A549 (cell line): Measurements from ENCODE around the gene BRMS1.

ENCODE experiments used
- BHLHE40 ChIP-seq: IDR thresholded peaks from 2 replicates; pipeline ENCODE4 v1.6.1; 2012; ENCODE audit warnings: low read depth, low read length, inconsistent platforms
- CEBPB ChIP-seq, 2 experiments: fragments of >200 bp in 1 of 2; sonication (Bioruptor Twin) in 1 of 2; formaldehyde crosslinking in 1 of 2; IDR thresholded peaks; 2 replicates each; pipeline ENCODE4 v1.6.1; 2012 to 2016
- CTCF ChIP-seq: fragments of >200 bp; sonication (Bioruptor Twin); formaldehyde crosslinking; IDR thresholded peaks from 3 replicates; pipeline ENCODE4 v1.5.1; 2016
- HDAC2 ChIP-seq: fragments of 200-600 bp; sonication (generic); IDR thresholded peaks from 2 replicates; pipeline ENCODE4 v1.6.1; 2016
- KDM5A ChIP-seq: fragments of 200-600 bp; sonication (generic); IDR thresholded peaks from 2 replicates; pipeline ENCODE4 v1.6.1; 2016; ENCODE audit warnings: antibody characterized with exemption, mild to moderate bottlenecking
- MAX ChIP-seq: IDR thresholded peaks from 2 replicates; pipeline ENCODE4 v1.6.1; 2012
- RARB ChIP-seq: fragments of 250-450 bp; sonication (Bioruptor Pico); IDR thresholded peaks from 2 replicates; pipeline ENCODE4 v1.8.0; 2021; ENCODE audit warnings: mild to moderate bottlenecking, moderate library complexity
- SMC3 ChIP-seq: fragments of >200 bp; sonication (Bioruptor Twin); formaldehyde crosslinking; IDR thresholded peaks from 3 replicates; pipeline ENCODE4 v1.6.1; 2018; ENCODE audit warnings: inconsistent platforms
- USF2 ChIP-seq: fragments of 450-650 bp; IDR thresholded peaks from 2 replicates; pipeline ENCODE4 v1.6.1; 2014; ENCODE audit warnings: antibody characterized with exemption
- ZNF302 ChIP-seq: fragments of 250-450 bp; sonication (Bioruptor Pico); IDR thresholded peaks from 2 replicates; pipeline ENCODE4 v1.9.0; 2021; ENCODE audit warnings: inconsistent platforms, mild to moderate bottlenecking, moderate library complexity
- ZSCAN20 ChIP-seq: fragments of 250-450 bp; sonication (Bioruptor Pico); IDR thresholded peaks from 2 replicates; pipeline ENCODE4 v1.8.0; 2022; ENCODE audit warnings: mild to moderate bottlenecking, moderate library complexity
- TF ChIP-seq, protein P1 (sequence below): fragments of 200-600 bp; sonication (generic); IDR thresholded peaks from 2 replicates; pipeline ENCODE4 v1.6.1; 2016; ENCODE audit warnings: antibody characterized with exemption, mild to moderate bottlenecking, moderate library complexity

GRCh38 chr11:66328031-66328301 lies 16.9 kb downstream of the BRMS1 start:
- TF ChIP-seq CTCF, result no peak
- no peak for TF ChIP-seq RARB
- TF ChIP-seq KDM5A, result no peak
- TF ChIP-seq ZSCAN20 (CRISPR knock-in tag), result no peak
- TF ChIP-seq BHLHE40, result no peak
- no peak for TF ChIP-seq USF2
- TF ChIP-seq MAX, result no peak
- TF ChIP-seq ZNF302, result no peak
- TF ChIP-seq, protein P1, sequence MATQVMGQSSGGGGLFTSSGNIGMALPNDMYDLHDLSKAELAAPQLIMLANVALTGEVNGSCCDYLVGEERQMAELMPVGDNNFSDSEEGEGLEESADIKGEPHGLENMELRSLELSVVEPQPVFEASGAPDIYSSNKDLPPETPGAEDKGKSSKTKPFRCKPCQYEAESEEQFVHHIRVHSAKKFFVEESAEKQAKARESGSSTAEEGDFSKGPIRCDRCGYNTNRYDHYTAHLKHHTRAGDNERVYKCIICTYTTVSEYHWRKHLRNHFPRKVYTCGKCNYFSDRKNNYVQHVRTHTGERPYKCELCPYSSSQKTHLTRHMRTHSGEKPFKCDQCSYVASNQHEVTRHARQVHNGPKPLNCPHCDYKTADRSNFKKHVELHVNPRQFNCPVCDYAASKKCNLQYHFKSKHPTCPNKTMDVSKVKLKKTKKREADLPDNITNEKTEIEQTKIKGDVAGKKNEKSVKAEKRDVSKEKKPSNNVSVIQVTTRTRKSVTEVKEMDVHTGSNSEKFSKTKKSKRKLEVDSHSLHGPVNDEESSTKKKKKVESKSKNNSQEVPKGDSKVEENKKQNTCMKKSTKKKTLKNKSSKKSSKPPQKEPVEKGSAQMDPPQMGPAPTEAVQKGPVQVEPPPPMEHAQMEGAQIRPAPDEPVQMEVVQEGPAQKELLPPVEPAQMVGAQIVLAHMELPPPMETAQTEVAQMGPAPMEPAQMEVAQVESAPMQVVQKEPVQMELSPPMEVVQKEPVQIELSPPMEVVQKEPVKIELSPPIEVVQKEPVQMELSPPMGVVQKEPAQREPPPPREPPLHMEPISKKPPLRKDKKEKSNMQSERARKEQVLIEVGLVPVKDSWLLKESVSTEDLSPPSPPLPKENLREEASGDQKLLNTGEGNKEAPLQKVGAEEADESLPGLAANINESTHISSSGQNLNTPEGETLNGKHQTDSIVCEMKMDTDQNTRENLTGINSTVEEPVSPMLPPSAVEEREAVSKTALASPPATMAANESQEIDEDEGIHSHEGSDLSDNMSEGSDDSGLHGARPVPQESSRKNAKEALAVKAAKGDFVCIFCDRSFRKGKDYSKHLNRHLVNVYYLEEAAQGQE, result no peak
- no peak for TF ChIP-seq CEBPB (IDR thresholded peaks at IDR 0.05)
- TF ChIP-seq SMC3, result no peak
- TF ChIP-seq HDAC2, result no peak
